A549 (cell line): ENCODE data around the gene C16orf90. TPM values are rescaled to one million over a fixed set of nuclear protein-coding genes. Genes with fewer than 3 reads are reported as not detected.

Experiments used
- ATAC-seq, 2 experiments: fragments of 200-7000 bp in 1 of 2; fragments of >200 bp in 1 of 2; cut with Nextera tagmentation in 1 of 2; cut with Tn5 transposase in 1 of 2; 3 replicates each; pipeline versions ENCODE4 v1.8.0 to v1.9.1; 2018 to 2020; ENCODE audit warnings: mild to moderate bottlenecking in 1 of 2, moderate library complexity in 1 of 2
- CTCF ChIA-PET: fragments of 300-600 bp; sonication (Branson Sonifier 250); formaldehyde crosslinking; extraction: SDS; loops from one replicate; lab custom pipeline; 2021; ENCODE audit warnings: antibody characterized with exemption, inconsistent platforms; lab: Yijun Ruan, JAX
- POLR2A ChIA-PET: fragments of 350-600 bp; formaldehyde crosslinking; extraction: SDS; loops from one replicate; lab custom pipeline; 2021; ENCODE audit warnings: antibody characterized with exemption, inconsistent platforms; lab: Yijun Ruan, JAX
- DNase-seq, 2 experiments: peaks; one replicate each; pipeline versions ENCODE4 v3.0.0 to v3.0.0-alpha.2; 2011 to 2016; ENCODE audit warnings: low read depth in 1 of 2, low spot score in 1 of 2
- FAIRE-seq: peaks from 2 replicates; lab custom pipeline; 2011; peaks lifted over from hg19 to GRCh38; lab: Jason Lieb, UNC
- H3K27ac ChIP-seq, 2 experiments: fragments of >200 bp; sonication (Bioruptor Twin); formaldehyde crosslinking; 3 replicates each; pipeline ENCODE4 v1.5.1; 2016 to 2017
- H3K4me1 ChIP-seq: fragments of >200 bp; sonication (Bioruptor Twin); formaldehyde crosslinking; 3 replicates; pipeline ENCODE4 v1.6.1; 2016
- H3K4me2 ChIP-seq: fragments of >200 bp; sonication (Bioruptor Twin); formaldehyde crosslinking; 3 replicates; pipeline ENCODE4 v1.6.1; 2016
- H3K4me3 ChIP-seq: fragments of >200 bp; sonication (Bioruptor Twin); formaldehyde crosslinking; 3 replicates; pipeline ENCODE4 v1.5.1; 2016
- H3K9me3 ChIP-seq: fragments of >200 bp; sonication (Bioruptor Twin); formaldehyde crosslinking; 3 replicates; pipeline ENCODE4 v1.6.1; 2016
- ATOH8 ChIP-seq: fragments of 250-450 bp; sonication (Bioruptor Pico); IDR thresholded peaks from 2 replicates; pipeline ENCODE4 v1.5.0; 2020; ENCODE audit warnings: low read depth, mild to moderate bottlenecking, moderate library complexity
- BCL3 ChIP-seq: fragments of >200 bp; sonication (Bioruptor Twin); formaldehyde crosslinking; IDR thresholded peaks from 3 replicates; pipeline ENCODE4 v1.6.1; 2016
- CBX8 ChIP-seq: fragments of 200-600 bp; sonication (generic); IDR thresholded peaks from 2 replicates; pipeline ENCODE4 v1.6.1; 2016
- EHF ChIP-seq: fragments of 250-450 bp; sonication (Bioruptor Pico); IDR thresholded peaks from 2 replicates; pipeline ENCODE4 v1.5.0; 2020; ENCODE audit warnings: mild to moderate bottlenecking
- FOSB ChIP-seq: fragments of 250-450 bp; sonication (Bioruptor Pico); IDR thresholded peaks from 2 replicates; pipeline ENCODE4 v1.5.0; 2020; ENCODE audit warnings: mild to moderate bottlenecking, moderate library complexity
- HES2 ChIP-seq: fragments of >200 bp; sonication (Bioruptor Twin); formaldehyde crosslinking; IDR thresholded peaks from 2 replicates; pipeline ENCODE4 v1.6.1; 2016
- HEYL ChIP-seq: fragments of 250-450 bp; sonication (Bioruptor Pico); IDR thresholded peaks from 2 replicates; pipeline ENCODE4 v1.8.0; 2021; ENCODE audit warnings: mild to moderate bottlenecking, moderate library complexity
- HMGXB4 ChIP-seq: fragments of 250-450 bp; sonication (Bioruptor Pico); IDR thresholded peaks from 2 replicates; pipeline ENCODE4 v1.5.0; 2021; ENCODE audit warnings: mild to moderate bottlenecking, moderate library complexity, borderline replicate concordance
- HOXB13 ChIP-seq: fragments of 250-450 bp; sonication (Bioruptor Pico); IDR thresholded peaks from 2 replicates; pipeline ENCODE4 v1.5.0; 2020; ENCODE audit warnings: low read depth, mild to moderate bottlenecking, moderate library complexity
- KDM5A ChIP-seq: fragments of 200-600 bp; sonication (generic); IDR thresholded peaks from 2 replicates; pipeline ENCODE4 v1.6.1; 2016; ENCODE audit warnings: antibody characterized with exemption, mild to moderate bottlenecking
- MAFK ChIP-seq: fragments of 450-650 bp; IDR thresholded peaks from 2 replicates; pipeline ENCODE4 v1.6.1; 2014; ENCODE audit not compliant: partially characterized antibody
- RARB ChIP-seq: fragments of 250-450 bp; sonication (Bioruptor Pico); IDR thresholded peaks from 2 replicates; pipeline ENCODE4 v1.8.0; 2021; ENCODE audit warnings: mild to moderate bottlenecking, moderate library complexity
- RCOR1 ChIP-seq: fragments of 150-350 bp; IDR thresholded peaks from 2 replicates; pipeline ENCODE4 v1.6.1; 2014; ENCODE audit warnings: antibody characterized with exemption, low read length, low read depth
- REST ChIP-seq: fragments of 200-600 bp; sonication (generic); IDR thresholded peaks from 2 replicates; pipeline ENCODE4 v1.6.1; 2016; ENCODE audit warnings: antibody characterized with exemption, mild to moderate bottlenecking, moderate library complexity
- TFCP2L1 ChIP-seq: fragments of 250-450 bp; sonication (Bioruptor Pico); IDR thresholded peaks from 2 replicates; pipeline ENCODE4 v1.5.0; 2021; ENCODE audit warnings: mild to moderate bottlenecking
- WGBS: methylation state at CpG from one replicate; pipeline ENCODE4 v1.1.6; 2017; ENCODE audit errors: missing lambda C conversion rate; 5-methylcytosine and 5-hydroxymethylcytosine counted together
- polyA plus RNA-seq, 4 experiments: library from polyadenylated mRNA; depleted of rRNA in 3 of 4; stranded (reverse); fragments of >200 nt; fragmentation: RNase III in 1 of 4; extraction: RNeasy Plus Mini Kit Qiagen cat#74134 plus additional on column Dnase treatment in 1 of 4; gene quantifications; 2 replicates in 3 of 4; 3 replicates in 1 of 4; pipeline ENCODE4 v1.2.3, GENCODE V29; 2011 to 2017
- small RNA-seq, 6 experiments: library from RNA; depleted of rRNA; stranded (forward); fragments of <200 nt; gene quantifications; one replicate each; pipeline ENCODE3, GENCODE V24; 2012

C16orf90 gene
- polyA plus RNA-seq, 2 of the 4 experiments (the other 2 are of a cell fraction): not detected

- POLR2A ChIA-PET: interaction anchor here (0.9 to 1.6 kb wide), 3 partner anchors 13 to 43 kb away, joined by 4 to 12 read pairs (median 6); partner anchors contain the start of genes ZNF174 and ZSCAN32
- no peak for FAIRE-seq
Observed at GRCh38 chr16:3444032-3444388, 51.3 kb downstream of the C16orf90 start.

More at GRCh38 chr16:3444032-3444388, 51.3 kb downstream of the C16orf90 start:
- 56% methylated on average over 10 of the region's 10 CpGs for WGBS
- CTCF ChIA-PET: interaction anchor here (1.2 kb wide), 1 partner anchor 13 kb away, joined by 4 read pairs; no protein-coding TSS in a partner anchor
- peak in 1 of 2 experiments; percentile 64 for DNase-seq
- no peaks in the 10 kb centered on the region for H3K4me1 ChIP-seq
- TF ChIP-seq HEYL (CRISPR knock-in tag) (no peak), TFCP2L1 (CRISPR knock-in tag) (no peak), ATOH8 (CRISPR knock-in tag) (no peak), BCL3 (no peak), CBX8 (no peak), HES2 (no peak), REST (no peak), RARB (no peak), HMGXB4 (CRISPR knock-in tag) (no peak), FOSB (CRISPR knock-in tag) (no peak), KDM5A (no peak), HOXB13 (no peak), EHF (CRISPR knock-in tag) (no peak), MAFK (no peak), RCOR1 (no peak)
- TF ChIP-seq, all 56 proteins: peak for 0
- Histone ChIP-seq H3K4me3 (peak overlapping the region; percentile 60), H3K4me2 (peak overlapping the region; percentile 68), H3K27ac (peak overlapping the region; percentile 61 to 78), H3K9me3 (peaks cover 39% of the 10 kb centered on the region)
- ATAC-seq: peak; percentile 76 to 87

Small RNAs within 50 kb of the gene (small RNA-seq; reads per million reads assigned to genes)
- gene MIR6126: 0 reads per million in 6 experiments

Other genes starting within 250 kb of the C16orf90 start
- 0.04 TPM in 1 of 2 replicates, not detected in the other for gene MEFV, start 238.9 kb downstream of the C16orf90 start, polyA plus RNA-seq (2011; rRNA removed)
- gene MEFV, start 238.9 kb downstream of the C16orf90 start, polyA plus RNA-seq (2017; fragmentation: RNase III; extraction: RNeasy Plus Mini Kit Qiagen cat#74134 plus additional on column Dnase treatment): not detected in 3 replicates
- 20.9 and 38.4 TPM in 2 replicates for gene ZNF263, start 212.0 kb downstream of the C16orf90 start, polyA plus RNA-seq (2011; rRNA removed)
- 24.3 to 24.8 TPM (median 24.4 TPM) in 3 replicates for gene ZNF263, start 212.0 kb downstream of the C16orf90 start, polyA plus RNA-seq (2017; fragmentation: RNase III; extraction: RNeasy Plus Mini Kit Qiagen cat#74134 plus additional on column Dnase treatment)
- 3.0 and 4.3 TPM in 2 replicates for gene TIGD7, start 190.1 kb downstream of the C16orf90 start, polyA plus RNA-seq (2011; rRNA removed)
- gene TIGD7, start 190.1 kb downstream of the C16orf90 start, polyA plus RNA-seq (2017; fragmentation: RNase III; extraction: RNeasy Plus Mini Kit Qiagen cat#74134 plus additional on column Dnase treatment): 1.8 to 2.1 TPM (median 1.9 TPM) in 3 replicates
- gene ZNF75A, start 190.0 kb downstream of the C16orf90 start, polyA plus RNA-seq (2011; rRNA removed): 27.3 and 28.8 TPM in 2 replicates
- gene ZNF75A, start 190.0 kb downstream of the C16orf90 start, polyA plus RNA-seq (2017; fragmentation: RNase III; extraction: RNeasy Plus Mini Kit Qiagen cat#74134 plus additional on column Dnase treatment): 16.6 to 19.2 TPM (median 18.5 TPM) in 3 replicates
- gene OR2C1, start 139.6 kb downstream of the C16orf90 start, polyA plus RNA-seq (2011; rRNA removed): not detected in 2 replicates
- not detected in 3 replicates for gene OR2C1, start 139.6 kb downstream of the C16orf90 start, polyA plus RNA-seq (2017; fragmentation: RNase III; extraction: RNeasy Plus Mini Kit Qiagen cat#74134 plus additional on column Dnase treatment)
- gene ZSCAN32, start 94.5 kb downstream of the C16orf90 start, polyA plus RNA-seq (2011; rRNA removed): 29.4 and 33.0 TPM in 2 replicates
- 11.4 to 13.6 TPM (median 12.4 TPM) in 3 replicates for gene ZSCAN32, start 94.5 kb downstream of the C16orf90 start, polyA plus RNA-seq (2017; fragmentation: RNase III; extraction: RNeasy Plus Mini Kit Qiagen cat#74134 plus additional on column Dnase treatment)
- gene ZNF174, start 94.3 kb downstream of the C16orf90 start, polyA plus RNA-seq (2011; rRNA removed): 15.8 and 16.4 TPM in 2 replicates
- 9.1 to 10.4 TPM (median 9.5 TPM) in 3 replicates for gene ZNF174, start 94.3 kb downstream of the C16orf90 start, polyA plus RNA-seq (2017; fragmentation: RNase III; extraction: RNeasy Plus Mini Kit Qiagen cat#74134 plus additional on column Dnase treatment)
- 1.9 TPM in 2 replicates for gene ZNF597, start 52.0 kb downstream of the C16orf90 start, polyA plus RNA-seq (2011; rRNA removed)
- 0.92 to 1.1 TPM (median 0.96 TPM) in 3 replicates for gene ZNF597, start 52.0 kb downstream of the C16orf90 start, polyA plus RNA-seq (2017; fragmentation: RNase III; extraction: RNeasy Plus Mini Kit Qiagen cat#74134 plus additional on column Dnase treatment)
- gene NAA60, start 51.8 kb downstream of the C16orf90 start, polyA plus RNA-seq (2011; rRNA removed): 34.8 and 41.6 TPM in 2 replicates
- gene NAA60, start 51.8 kb downstream of the C16orf90 start, polyA plus RNA-seq (2017; fragmentation: RNase III; extraction: RNeasy Plus Mini Kit Qiagen cat#74134 plus additional on column Dnase treatment): 42.5 to 45.3 TPM (median 43.9 TPM) in 3 replicates
- 23.6 and 35.0 TPM in 2 replicates for gene CLUAP1, start 5.5 kb upstream of the C16orf90 start, polyA plus RNA-seq (2011; rRNA removed)
- gene CLUAP1, start 5.5 kb upstream of the C16orf90 start, polyA plus RNA-seq (2017; fragmentation: RNase III; extraction: RNeasy Plus Mini Kit Qiagen cat#74134 plus additional on column Dnase treatment): 19.1 to 20.8 TPM (median 20.6 TPM) in 3 replicates
- gene NLRC3, start 81.9 kb upstream of the C16orf90 start, polyA plus RNA-seq (2011; rRNA removed): 0.03 and 0.04 TPM in 2 replicates
- gene NLRC3, start 81.9 kb upstream of the C16orf90 start, polyA plus RNA-seq (2017; fragmentation: RNase III; extraction: RNeasy Plus Mini Kit Qiagen cat#74134 plus additional on column Dnase treatment): 0.03 TPM in 1 of 3 replicates, not detected in the others
- gene SLX4, start 116.1 kb upstream of the C16orf90 start, polyA plus RNA-seq (2011; rRNA removed): 3.0 and 4.2 TPM in 2 replicates
- 4.5 to 5.0 TPM (median 4.7 TPM) in 3 replicates for gene SLX4, start 116.1 kb upstream of the C16orf90 start, polyA plus RNA-seq (2017; fragmentation: RNase III; extraction: RNeasy Plus Mini Kit Qiagen cat#74134 plus additional on column Dnase treatment)
- gene DNASE1, start 159.2 kb upstream of the C16orf90 start, polyA plus RNA-seq (2011; rRNA removed): 6.3 and 10.0 TPM in 2 replicates
- 5.4 to 7.5 TPM (median 7.2 TPM) in 3 replicates for gene DNASE1, start 159.2 kb upstream of the C16orf90 start, polyA plus RNA-seq (2017; fragmentation: RNase III; extraction: RNeasy Plus Mini Kit Qiagen cat#74134 plus additional on column Dnase treatment)
- gene TRAP1, start 222.0 kb upstream of the C16orf90 start, polyA plus RNA-seq (2011; rRNA removed): 198 and 204 TPM in 2 replicates
- 103 to 120 TPM (median 109 TPM) in 3 replicates for gene TRAP1, start 222.0 kb upstream of the C16orf90 start, polyA plus RNA-seq (2017; fragmentation: RNase III; extraction: RNeasy Plus Mini Kit Qiagen cat#74134 plus additional on column Dnase treatment)